Kidney epithelial cell (primary cell): ENCODE data around the gene UBE2E1. TPM values are rescaled to one million over a fixed set of nuclear protein-coding genes. Genes with fewer than 3 reads are reported as not detected.

Experiments used
- DNase-seq: peaks from one replicate; pipeline ENCODE4 v3.0.0-alpha.2; 2010; ENCODE audit warnings: low read depth
- H3K27me3 ChIP-seq: 2 replicates; pipeline ENCODE4 v1.6.0; 2011; ENCODE audit warnings: low read length; ENCODE audit not compliant: control insufficient read depth, insufficient read depth
- H3K36me3 ChIP-seq: 2 replicates; pipeline ENCODE4 v1.5.1; 2011; ENCODE audit warnings: low read length; ENCODE audit not compliant: control insufficient read depth, insufficient read depth
- H3K4me3 ChIP-seq: 2 replicates; pipeline ENCODE4 v1.5.1; 2011; ENCODE audit warnings: low read depth, mild to moderate bottlenecking, control low read depth, low read length
- CTCF ChIP-seq: IDR thresholded peaks from 2 replicates; pipeline ENCODE4 v1.5.1; 2011; ENCODE audit warnings: mild to moderate bottlenecking, moderate library complexity, low read length, control low read depth, inconsistent platforms; ENCODE audit not compliant: insufficient read depth, poor library complexity, severe bottlenecking
- total RNA-seq: library from RNA; depleted of rRNA; stranded (reverse); fragments of >200 nt; gene quantifications from 2 replicates; pipeline ENCODE4 v1.2.3, GENCODE V29; 2015

UBE2E1 gene
- total RNA-seq, 1 donor from 2014 or later: 68.4 TPM

GRCh38 chr3:23761440-23761896 is 44.3 kb upstream of the UBE2E1 start:
- DNase-seq: no peak
- no peaks in the 10 kb centered on the region for H3K36me3 ChIP-seq
- no peak overlapping the region for H3K4me3 ChIP-seq
- TF ChIP-seq CTCF: peak; percentile 50
- no peaks in the 10 kb centered on the region for H3K27me3 ChIP-seq

- no peak overlapping the region for H3K4me3 ChIP-seq
- no peak for TF ChIP-seq CTCF
- H3K36me3 ChIP-seq: no peaks in the 10 kb centered on the region
- no peak for DNase-seq
- no peaks in the 10 kb centered on the region for H3K27me3 ChIP-seq
These were observed 43.5 kb upstream of the UBE2E1 start for GRCh38 chr3:23762214-23762613.

GRCh38 chr3:23762759-23763477 is 42.8 kb upstream of the UBE2E1 start:
- Histone ChIP-seq H3K27me3 (no peaks in the 10 kb centered on the region), H3K4me3 (no peak overlapping the region), H3K36me3 (no peaks in the 10 kb centered on the region)
- no peak for TF ChIP-seq CTCF
- DNase-seq: no peak

GRCh38 chr3:23764407-23764806 is 41.3 kb upstream of the UBE2E1 start:
- DNase-seq: no peak
- no peak overlapping the region for H3K4me3 ChIP-seq
- no peaks in the 10 kb centered on the region for H3K27me3 ChIP-seq
- no peak for TF ChIP-seq CTCF
- H3K36me3 ChIP-seq: no peaks in the 10 kb centered on the region

- TF ChIP-seq CTCF: no peak
- H3K4me3 ChIP-seq: no peak overlapping the region
- no peak for DNase-seq
- H3K36me3 ChIP-seq: no peaks in the 10 kb centered on the region
- no peaks in the 10 kb centered on the region for H3K27me3 ChIP-seq
These were observed 38.2 kb upstream of the UBE2E1 start for GRCh38 chr3:23767546-23767945.

GRCh38 chr3:23775254-23775909 is 30.4 kb upstream of the UBE2E1 start:
- H3K27me3 ChIP-seq: no peaks in the 10 kb centered on the region
- TF ChIP-seq CTCF: no peak
- H3K36me3 ChIP-seq: no peaks in the 10 kb centered on the region
- no peak for DNase-seq
- no peak overlapping the region for H3K4me3 ChIP-seq
